ENCODE data around the gene OVCA2.

Gene OVCA2

GRCh38 chr17:2019723-2020122 is 22.1 kb upstream of the OVCA2 start:
- H3K4me3 ChIP-seq (ENCODE audit: low read length), result no peak overlapping the region
- no peaks in the 10 kb centered on the region for H3K36me3 ChIP-seq (ENCODE audit: control insufficient read depth, insufficient read depth, low read length)
- H3K27ac ChIP-seq (ENCODE audit: low read depth, low read length), result no peak overlapping the region
- peaks cover 10% of the 10 kb centered on the region for H3K27me3 ChIP-seq (ENCODE audit: control insufficient read depth, insufficient read depth, low read length)
- no peaks in the 10 kb centered on the region for H3K4me1 ChIP-seq (ENCODE audit: control insufficient read depth, insufficient read depth, low read length)
- no peak overlapping the region for H3K9ac ChIP-seq (ENCODE audit: low read length)

DNA sequence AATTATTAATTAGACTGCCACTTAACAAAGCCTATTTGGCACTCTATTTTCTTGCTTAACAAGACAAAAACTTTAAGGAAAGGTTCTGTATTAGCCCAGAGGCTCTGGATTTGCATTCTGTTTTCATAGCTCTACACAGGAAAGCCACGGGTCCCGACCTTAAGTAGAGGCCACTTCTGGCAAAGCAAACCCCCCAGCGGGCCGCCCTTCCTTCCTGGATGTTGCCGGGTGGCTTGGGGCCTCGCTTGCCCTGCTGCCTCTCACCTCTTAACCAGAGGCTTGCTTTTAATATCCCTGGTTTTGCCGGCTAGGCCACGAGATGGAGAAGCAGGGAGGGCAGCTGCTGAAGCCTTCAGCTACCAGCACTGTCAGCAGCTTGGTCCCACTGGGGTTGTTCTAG is 21.1 kb upstream of the OVCA2 start:
- no peak overlapping the region for H3K4me3 ChIP-seq (ENCODE audit: low read length)
- no peaks in the 10 kb centered on the region for H3K4me1 ChIP-seq (ENCODE audit: control insufficient read depth, insufficient read depth, low read length)
- H3K36me3 ChIP-seq (ENCODE audit: control insufficient read depth, insufficient read depth, low read length), result no peaks in the 10 kb centered on the region
- H3K9ac ChIP-seq (ENCODE audit: low read length), result no peak overlapping the region
- peaks cover 10% of the 10 kb centered on the region for H3K27me3 ChIP-seq (ENCODE audit: control insufficient read depth, insufficient read depth, low read length)
- no peak overlapping the region for H3K27ac ChIP-seq (ENCODE audit: low read depth, low read length)

DNA sequence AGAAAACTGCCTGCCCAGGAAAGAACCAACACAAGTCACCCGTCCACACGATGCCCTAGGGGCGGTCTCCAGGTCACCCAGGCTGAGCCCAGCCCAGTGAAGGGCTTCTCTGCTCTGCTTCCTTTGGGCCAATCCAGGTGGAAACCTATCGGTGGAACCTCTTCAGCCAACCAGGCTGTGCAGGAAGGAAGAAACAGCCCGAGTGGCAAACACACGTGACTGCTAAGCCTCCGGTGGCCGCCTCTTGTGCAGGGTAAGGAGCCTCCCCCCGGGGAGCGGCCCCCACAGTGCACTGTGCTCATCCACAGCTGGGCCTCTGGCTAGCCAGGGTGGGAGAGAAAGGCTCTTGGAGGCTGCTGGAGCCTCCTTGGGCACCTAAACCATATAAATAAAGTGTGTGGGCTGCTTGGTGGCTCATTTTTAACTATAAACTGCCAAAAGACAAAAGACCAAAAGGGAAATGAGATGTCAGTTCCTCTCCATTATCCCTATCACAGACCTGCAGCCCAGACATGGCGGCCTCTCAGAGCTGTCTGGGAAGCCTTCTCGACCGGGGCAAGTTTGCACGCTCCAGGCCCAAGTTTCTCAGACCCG is 19.1 kb upstream of the OVCA2 start:
- Histone ChIP-seq H3K4me1 (ENCODE audit: control insufficient read depth, insufficient read depth, low read length) (no peaks in the 10 kb centered on the region), H3K9ac (ENCODE audit: low read length) (no peak overlapping the region), H3K27ac (ENCODE audit: low read depth, low read length) (no peak overlapping the region), H3K27me3 (ENCODE audit: control insufficient read depth, insufficient read depth, low read length) (peaks cover 10% of the 10 kb centered on the region), H3K4me3 (ENCODE audit: low read length) (no peak overlapping the region), H3K36me3 (ENCODE audit: control insufficient read depth, insufficient read depth, low read length) (no peaks in the 10 kb centered on the region)

- Histone ChIP-seq H3K36me3 (ENCODE audit: control insufficient read depth, insufficient read depth, low read length) (no peaks in the 10 kb centered on the region), H3K27me3 (ENCODE audit: control insufficient read depth, insufficient read depth, low read length) (peaks cover 11% of the 10 kb centered on the region), H3K4me3 (ENCODE audit: low read length) (no peak overlapping the region), H3K4me1 (ENCODE audit: control insufficient read depth, insufficient read depth, low read length) (no peaks in the 10 kb centered on the region), H3K9ac (ENCODE audit: low read length) (no peak overlapping the region), H3K27ac (ENCODE audit: low read depth, low read length) (no peak overlapping the region)
These were observed 18.6 kb upstream of the OVCA2 start for GRCh38 chr17:2023256-2023655.

DNA sequence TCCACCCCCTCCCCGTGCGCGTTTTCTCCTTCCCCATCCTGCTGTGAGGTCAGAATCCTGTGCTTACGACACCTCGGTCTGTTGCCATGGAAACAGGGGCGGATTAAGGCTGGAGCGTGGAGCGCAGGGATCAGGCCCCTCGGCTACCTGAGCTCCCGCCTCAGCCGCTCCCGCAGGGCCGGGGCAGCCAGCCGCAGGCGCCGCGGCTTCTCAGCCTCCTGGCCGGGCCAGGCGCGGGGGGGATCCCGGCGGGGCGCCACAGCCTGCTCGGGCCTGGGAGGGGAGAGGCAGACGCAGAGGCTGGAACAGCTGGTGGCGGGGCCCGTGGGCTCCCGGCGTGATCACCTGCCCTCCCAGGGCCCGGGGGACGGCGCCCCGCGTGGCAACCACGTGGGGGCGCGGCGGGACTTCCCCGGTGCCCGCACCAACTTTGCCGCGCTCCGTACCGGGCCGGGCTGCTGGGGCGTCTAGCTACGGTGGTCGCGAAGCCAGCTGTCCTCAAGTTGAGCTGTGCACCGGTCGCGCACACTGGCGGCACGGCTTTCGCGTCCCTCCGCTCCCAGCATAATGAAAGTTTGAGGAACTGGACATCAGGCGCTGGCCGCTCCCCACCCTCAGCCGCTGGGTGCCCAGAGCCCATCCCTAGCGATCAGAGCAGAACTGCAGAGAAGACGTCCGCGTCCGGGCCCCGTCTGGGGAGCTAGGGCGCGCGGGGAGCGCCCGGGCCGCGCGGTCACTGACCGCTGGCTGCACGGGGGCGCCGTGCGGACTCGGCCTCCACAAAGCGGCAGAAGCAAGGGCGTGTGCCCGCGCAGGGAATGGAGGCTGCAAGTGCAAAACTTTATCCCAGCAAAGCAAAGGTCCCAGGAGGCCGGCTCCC is 17.9 kb upstream of the OVCA2 start:
- Histone ChIP-seq H3K4me3 (ENCODE audit: low read length) (peak overlapping the region; percentile 51), H3K4me1 (ENCODE audit: control insufficient read depth, insufficient read depth, low read length) (no peaks in the 10 kb centered on the region), H3K36me3 (ENCODE audit: control insufficient read depth, insufficient read depth, low read length) (no peaks in the 10 kb centered on the region), H3K27me3 (ENCODE audit: control insufficient read depth, insufficient read depth, low read length) (peaks cover 4% of the 10 kb centered on the region), H3K9ac (ENCODE audit: low read length) (no peak overlapping the region), H3K27ac (ENCODE audit: low read depth, low read length) (no peak overlapping the region)

- Histone ChIP-seq H3K4me3 (ENCODE audit: low read length) (peak overlapping the region; percentile 51), H3K27me3 (ENCODE audit: control insufficient read depth, insufficient read depth, low read length) (peaks cover 4% of the 10 kb centered on the region), H3K36me3 (ENCODE audit: control insufficient read depth, insufficient read depth, low read length) (no peaks in the 10 kb centered on the region), H3K4me1 (ENCODE audit: control insufficient read depth, insufficient read depth, low read length) (no peaks in the 10 kb centered on the region), H3K9ac (ENCODE audit: low read length) (no peak overlapping the region), H3K27ac (ENCODE audit: low read depth, low read length) (no peak overlapping the region)
These were observed 17.1 kb upstream of the OVCA2 start for GRCh38 chr17:2024572-2025219.

DNA sequence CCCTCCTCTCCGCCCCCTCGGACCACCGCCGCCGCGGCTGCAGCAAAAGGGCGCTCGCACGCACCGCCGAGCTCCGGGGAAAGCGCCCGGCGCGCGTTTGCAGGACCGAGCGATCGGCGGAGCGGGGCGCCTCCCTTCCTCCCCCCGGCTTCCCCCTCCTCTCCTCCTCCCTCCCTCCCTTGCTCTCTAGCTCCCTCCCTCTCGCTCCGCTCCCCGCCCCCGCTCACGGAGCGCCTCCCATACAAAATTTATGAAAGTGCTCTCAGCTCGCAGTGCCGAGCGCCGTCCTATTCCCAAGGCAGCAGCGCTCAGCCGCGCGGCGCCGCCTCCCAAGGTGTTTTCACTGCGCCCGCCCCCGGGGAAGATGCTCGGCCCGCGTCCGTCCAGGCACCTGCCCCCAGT is 16.6 kb upstream of the OVCA2 start, which contains the start of gene RTN4RL1:
Gene RTN4RL1, minus strand, starts transcription at position 115 of the 402 bp plus-strand sequence. CDS start 469 bp downstream, outside the sequence.
- H3K9ac ChIP-seq (ENCODE audit: low read length), result no peak within 1 kb of the TSS
- no peak within 1 kb of the TSS for H3K27ac ChIP-seq (ENCODE audit: low read depth, low read length)
- peak within 1 kb of the TSS; percentile 51 for H3K4me3 ChIP-seq (ENCODE audit: low read length)
- H3K36me3 ChIP-seq (ENCODE audit: control insufficient read depth, insufficient read depth, low read length), result no peaks in the 10 kb centered on the region
- no peaks in the 10 kb centered on the region for H3K4me1 ChIP-seq (ENCODE audit: control insufficient read depth, insufficient read depth, low read length)
- H3K27me3 ChIP-seq (ENCODE audit: control insufficient read depth, insufficient read depth, low read length), result peaks cover 4% of the 10 kb centered on the region

GRCh38 chr17:2025622-2026309 is 16.1 kb upstream of the OVCA2 start:
- peak overlapping the region; percentile 51 for H3K4me3 ChIP-seq (ENCODE audit: low read length)
- H3K36me3 ChIP-seq (ENCODE audit: control insufficient read depth, insufficient read depth, low read length), result no peaks in the 10 kb centered on the region
- peaks cover under 1% of the 10 kb centered on the region for H3K4me1 ChIP-seq (ENCODE audit: control insufficient read depth, insufficient read depth, low read length)
- H3K27me3 ChIP-seq (ENCODE audit: control insufficient read depth, insufficient read depth, low read length), result peaks cover 4% of the 10 kb centered on the region
- no peak overlapping the region for H3K9ac ChIP-seq (ENCODE audit: low read length)
- no peak overlapping the region for H3K27ac ChIP-seq (ENCODE audit: low read depth, low read length)

- H3K27ac ChIP-seq (ENCODE audit: low read depth, low read length), result no peak overlapping the region
- H3K27me3 ChIP-seq (ENCODE audit: control insufficient read depth, insufficient read depth, low read length), result peaks cover 4% of the 10 kb centered on the region
- peaks cover 7% of the 10 kb centered on the region for H3K4me1 ChIP-seq (ENCODE audit: control insufficient read depth, insufficient read depth, low read length)
- no peak overlapping the region for H3K4me3 ChIP-seq (ENCODE audit: low read length)
- H3K36me3 ChIP-seq (ENCODE audit: control insufficient read depth, insufficient read depth, low read length), result no peaks in the 10 kb centered on the region
- H3K9ac ChIP-seq (ENCODE audit: low read length), result no peak overlapping the region
These were observed 14.1 kb upstream of the OVCA2 start for GRCh38 chr17:2027528-2028233.

GRCh38 chr17:2028234-2028614 is 13.6 kb upstream of the OVCA2 start:
- no peaks in the 10 kb centered on the region for H3K36me3 ChIP-seq (ENCODE audit: control insufficient read depth, insufficient read depth, low read length)
- H3K27ac ChIP-seq (ENCODE audit: low read depth, low read length), result no peak overlapping the region
- H3K27me3 ChIP-seq (ENCODE audit: control insufficient read depth, insufficient read depth, low read length), result peaks cover 4% of the 10 kb centered on the region
- no peak overlapping the region for H3K9ac ChIP-seq (ENCODE audit: low read length)
- peaks cover 7% of the 10 kb centered on the region for H3K4me1 ChIP-seq (ENCODE audit: control insufficient read depth, insufficient read depth, low read length)
- no peak overlapping the region for H3K4me3 ChIP-seq (ENCODE audit: low read length)

DNA sequence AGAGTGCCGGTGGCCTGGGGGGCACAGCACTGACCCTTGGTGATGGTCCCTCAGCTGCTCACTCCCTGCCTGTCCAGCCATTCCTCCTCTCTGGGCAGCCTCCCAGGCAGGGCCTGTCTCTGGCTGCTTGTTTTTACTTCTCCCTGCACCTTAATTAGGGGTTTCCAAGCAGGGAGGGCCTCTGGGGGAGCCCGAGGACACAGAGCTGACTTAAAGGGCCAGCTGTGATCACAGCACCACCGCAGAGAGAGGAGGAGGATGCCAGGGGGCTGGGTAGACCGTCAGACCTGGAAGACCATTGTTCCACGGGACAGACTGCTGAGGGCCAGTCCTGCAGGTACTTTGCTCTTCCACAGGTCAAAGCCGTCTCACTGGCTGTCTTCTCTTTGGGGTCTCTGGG is 13.1 kb upstream of the OVCA2 start:
- H3K9ac ChIP-seq (ENCODE audit: low read length), result no peak overlapping the region
- peaks cover 7% of the 10 kb centered on the region for H3K4me1 ChIP-seq (ENCODE audit: control insufficient read depth, insufficient read depth, low read length)
- H3K27ac ChIP-seq (ENCODE audit: low read depth, low read length), result no peak overlapping the region
- no peak overlapping the region for H3K4me3 ChIP-seq (ENCODE audit: low read length)
- no peaks in the 10 kb centered on the region for H3K36me3 ChIP-seq (ENCODE audit: control insufficient read depth, insufficient read depth, low read length)
- peaks cover 4% of the 10 kb centered on the region for H3K27me3 ChIP-seq (ENCODE audit: control insufficient read depth, insufficient read depth, low read length)
